SK-N-SH (cell line): Measurements from ENCODE around the gene ZNF621.

Experiments used
- EP300 ChIP-seq, 2 experiments: IDR thresholded peaks; 2 replicates each; pipeline versions ENCODE4 v1.4.0 to v1.6.1; 2012; ENCODE audit warnings: borderline replicate concordance in 1 of 2, low read depth in 1 of 2, low read length in 1 of 2
- YY1 ChIP-seq: IDR thresholded peaks from 2 replicates; pipeline ENCODE4 v1.4.0; 2012; ENCODE audit warnings: low read depth, mild to moderate bottlenecking
- TF ChIP-seq, protein P1 (sequence below): IDR thresholded peaks from 2 replicates; pipeline ENCODE4 v1.4.0; 2012; ENCODE audit warnings: low read depth
- TF ChIP-seq, protein P2 (sequence below): fragments of 200-600 bp; sonication (generic); IDR thresholded peaks from 2 replicates; pipeline ENCODE4 v1.6.1; 2017; ENCODE audit warnings: antibody characterized with exemption, mild to moderate bottlenecking, moderate library complexity
- TF ChIP-seq, protein P3 (sequence below): fragments of 150-350 bp; IDR thresholded peaks from 2 replicates; pipeline ENCODE4 v1.6.1; 2016; ENCODE audit warnings: mild to moderate bottlenecking, low read depth, low read length

DNA sequence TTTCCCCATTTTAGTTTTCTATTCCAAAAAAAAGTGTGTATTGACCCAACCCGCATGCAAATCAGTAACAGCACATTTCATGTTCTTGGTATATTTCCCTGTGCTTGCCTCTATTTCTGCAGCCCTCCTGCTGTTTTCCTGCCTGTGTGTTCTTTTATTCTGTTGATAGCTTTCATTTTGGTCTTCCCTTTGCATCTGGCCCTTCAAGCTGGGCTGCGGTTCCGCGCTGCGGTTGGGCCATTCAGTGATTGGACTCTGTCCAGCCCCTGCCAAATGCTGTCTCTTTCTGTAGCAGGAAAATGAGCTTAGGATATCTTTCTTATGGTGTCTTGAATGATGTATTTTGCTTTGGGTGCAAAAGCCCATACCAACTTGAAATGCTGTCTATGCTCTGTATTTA, 49.9 kb downstream of the ZNF621 start:
- TF ChIP-seq, protein P1, sequence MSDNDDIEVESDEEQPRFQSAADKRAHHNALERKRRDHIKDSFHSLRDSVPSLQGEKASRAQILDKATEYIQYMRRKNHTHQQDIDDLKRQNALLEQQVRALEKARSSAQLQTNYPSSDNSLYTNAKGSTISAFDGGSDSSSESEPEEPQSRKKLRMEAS = no peak
- TF ChIP-seq YY1 (no peak), EP300 (IDR thresholded peaks at IDR 0.05; ENCODE audit: borderline replicate concordance in 1 of 2, low read depth in 1 of 2, low read length in 1 of 2) (no peak)
- TF ChIP-seq, protein P2, sequence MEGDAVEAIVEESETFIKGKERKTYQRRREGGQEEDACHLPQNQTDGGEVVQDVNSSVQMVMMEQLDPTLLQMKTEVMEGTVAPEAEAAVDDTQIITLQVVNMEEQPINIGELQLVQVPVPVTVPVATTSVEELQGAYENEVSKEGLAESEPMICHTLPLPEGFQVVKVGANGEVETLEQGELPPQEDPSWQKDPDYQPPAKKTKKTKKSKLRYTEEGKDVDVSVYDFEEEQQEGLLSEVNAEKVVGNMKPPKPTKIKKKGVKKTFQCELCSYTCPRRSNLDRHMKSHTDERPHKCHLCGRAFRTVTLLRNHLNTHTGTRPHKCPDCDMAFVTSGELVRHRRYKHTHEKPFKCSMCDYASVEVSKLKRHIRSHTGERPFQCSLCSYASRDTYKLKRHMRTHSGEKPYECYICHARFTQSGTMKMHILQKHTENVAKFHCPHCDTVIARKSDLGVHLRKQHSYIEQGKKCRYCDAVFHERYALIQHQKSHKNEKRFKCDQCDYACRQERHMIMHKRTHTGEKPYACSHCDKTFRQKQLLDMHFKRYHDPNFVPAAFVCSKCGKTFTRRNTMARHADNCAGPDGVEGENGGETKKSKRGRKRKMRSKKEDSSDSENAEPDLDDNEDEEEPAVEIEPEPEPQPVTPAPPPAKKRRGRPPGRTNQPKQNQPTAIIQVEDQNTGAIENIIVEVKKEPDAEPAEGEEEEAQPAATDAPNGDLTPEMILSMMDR = no peak
- TF ChIP-seq, protein P3, sequence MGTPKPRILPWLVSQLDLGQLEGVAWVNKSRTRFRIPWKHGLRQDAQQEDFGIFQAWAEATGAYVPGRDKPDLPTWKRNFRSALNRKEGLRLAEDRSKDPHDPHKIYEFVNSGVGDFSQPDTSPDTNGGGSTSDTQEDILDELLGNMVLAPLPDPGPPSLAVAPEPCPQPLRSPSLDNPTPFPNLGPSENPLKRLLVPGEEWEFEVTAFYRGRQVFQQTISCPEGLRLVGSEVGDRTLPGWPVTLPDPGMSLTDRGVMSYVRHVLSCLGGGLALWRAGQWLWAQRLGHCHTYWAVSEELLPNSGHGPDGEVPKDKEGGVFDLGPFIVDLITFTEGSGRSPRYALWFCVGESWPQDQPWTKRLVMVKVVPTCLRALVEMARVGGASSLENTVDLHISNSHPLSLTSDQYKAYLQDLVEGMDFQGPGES = no peak
